Endothelial cell of umbilical vein (primary cell): Measurements from ENCODE around the gene TMEM154. TPM values are rescaled to one million over a fixed set of nuclear protein-coding genes. Genes with fewer than 3 reads are reported as not detected.

Experiments
- BruUV-seq: library from RNA; stranded (reverse); fragments of 400-500 nt; replicated peaks from 2 replicates; lab custom pipeline; 2021; lab: Mats Ljungman, UMichigan
- CTCF ChIA-PET: fragments of 300-600, 350-600 bp; sonication (Branson Sonifier 250); formaldehyde crosslinking; loops from one replicate; lab custom pipeline; 2021; ENCODE audit warnings: antibody characterized with exemption, inconsistent platforms; lab: Charles Lee
- POLR2A ChIA-PET: fragments of 300-600, 350-600 bp; sonication (Branson Sonifier 250); formaldehyde crosslinking; loops from one replicate; lab custom pipeline; 2021; ENCODE audit warnings: antibody characterized with exemption, inconsistent platforms; lab: Charles Lee
- DNase-seq: peaks from one replicate; pipeline ENCODE4 v3.0.0-alpha.2; 2011; ENCODE audit warnings: low read depth, low spot score
- FAIRE-seq: peaks from 2 replicates; lab custom pipeline; 2011; peaks lifted over from hg19 to GRCh38; lab: Jason Lieb, UNC
- H2AFZ ChIP-seq: 2 replicates; pipeline ENCODE4 v1.6.0; 2012; ENCODE audit warnings: low read depth, low read length, control low read depth, inconsistent platforms
- H3K27ac ChIP-seq: 2 replicates; pipeline ENCODE4 v1.5.1; 2011; ENCODE audit warnings: low read depth, mild to moderate bottlenecking, control low read depth, low read length, moderate library complexity; ENCODE audit not compliant: insufficient read depth
- H3K27me3 ChIP-seq, 2 experiments: 2 replicates each; pipeline versions ENCODE4 v1.6.0 to v1.6.1; 2011; ENCODE audit warnings: low read length in 2 of 2, mixed read lengths in 1 of 2; ENCODE audit not compliant: control insufficient read depth in 2 of 2, insufficient read depth in 2 of 2
- H3K36me3 ChIP-seq, 2 experiments: 2 replicates in 1 of 2; 3 replicates in 1 of 2; pipeline ENCODE4 v1.5.1; 2011; ENCODE audit warnings: low read length in 2 of 2, mild to moderate bottlenecking in 1 of 2, moderate library complexity in 1 of 2; ENCODE audit not compliant: control insufficient read depth in 2 of 2, insufficient read depth in 2 of 2; ENCODE audit errors: extremely low read depth in 1 of 2
- H3K4me1 ChIP-seq: 3 replicates; pipeline ENCODE4 v1.5.1; 2011; ENCODE audit warnings: mild to moderate bottlenecking, low read length; ENCODE audit not compliant: control insufficient read depth, insufficient read depth; ENCODE audit errors: extremely low read depth
- H3K4me2 ChIP-seq: 2 replicates; pipeline ENCODE4 v1.6.1; 2011; ENCODE audit warnings: low read length, control low read depth, mixed read lengths; ENCODE audit not compliant: insufficient read depth
- H3K4me3 ChIP-seq, 3 experiments: fragments of 200-600 bp in 1 of 3; sonication (generic), shearing (Covaris generic) in 1 of 3; replicated peaks in 1 of 3; 2 replicates each; pipeline ENCODE4 v1.5.1; 2011 to 2016; ENCODE audit warnings: control low read depth in 3 of 3, low read length in 3 of 3, mild to moderate bottlenecking in 2 of 3, inconsistent platforms in 1 of 3, low read depth in 1 of 3, moderate library complexity in 1 of 3; ENCODE audit not compliant: insufficient read depth in 1 of 3
- H3K79me2 ChIP-seq: 2 replicates; pipeline ENCODE4 v1.6.0; 2012; ENCODE audit warnings: low read length, inconsistent platforms; ENCODE audit not compliant: control insufficient read depth, insufficient read depth
- H3K9ac ChIP-seq: replicated peaks from 2 replicates; pipeline ENCODE3; 2011; ENCODE audit warnings: low read length, control low read depth; ENCODE audit not compliant: insufficient read depth; ENCODE audit errors: extremely low read depth
- H3K9me1 ChIP-seq: replicated peaks from 3 replicates; pipeline ENCODE4 v1.6.0; 2011; ENCODE audit warnings: mild to moderate bottlenecking, low read length; ENCODE audit not compliant: control insufficient read depth, insufficient read depth; ENCODE audit errors: extremely low read depth
- H3K9me3 ChIP-seq: replicated peaks from 2 replicates; pipeline ENCODE4 v1.5.1; 2012; ENCODE audit warnings: low read length, inconsistent platforms; ENCODE audit not compliant: control insufficient read depth, insufficient read depth
- H4K20me1 ChIP-seq: replicated peaks from 2 replicates; pipeline ENCODE3; 2011; ENCODE audit warnings: mild to moderate bottlenecking, low read length; ENCODE audit not compliant: control insufficient read depth, insufficient read depth; ENCODE audit errors: extremely low read depth
- CTCF ChIP-seq, 2 donors: IDR thresholded peaks; 1 replicate in 1 of 2; 2 replicates in 1 of 2; pipeline ENCODE4 v1.5.1; 2011; ENCODE audit warnings: low read length in 2 of 2, mild to moderate bottlenecking in 2 of 2, moderate library complexity in 2 of 2, control low read depth in 1 of 2, inconsistent platforms in 1 of 2, low read depth in 1 of 2; ENCODE audit not compliant: insufficient read depth in 1 of 2; ENCODE audit errors: extremely low read depth in 1 of 2
- EZH2 ChIP-seq: IDR thresholded peaks from 2 replicates; pipeline ENCODE4 v1.6.1; 2012; ENCODE audit warnings: borderline replicate concordance, low read depth, mild to moderate bottlenecking, moderate library complexity, low read length, inconsistent platforms; ENCODE audit not compliant: severe bottlenecking
- FOS ChIP-seq: IDR thresholded peaks from 2 replicates; pipeline ENCODE4 v1.6.1; 2011; ENCODE audit warnings: mild to moderate bottlenecking, low read length, moderate library complexity, borderline replicate concordance; ENCODE audit not compliant: insufficient read depth
- GATA2 ChIP-seq: IDR thresholded peaks from 2 replicates; pipeline ENCODE4 v1.7.0; 2011; ENCODE audit warnings: low read depth, mild to moderate bottlenecking, moderate library complexity, mixed read lengths, low read length; ENCODE audit not compliant: insufficient read length, insufficient read depth
- MYC ChIP-seq: IDR thresholded peaks from one replicate; pipeline ENCODE4 v1.6.1; 2011; ENCODE audit warnings: mild to moderate bottlenecking, low read depth, low read length
- POLR2A ChIP-seq: IDR thresholded peaks from 2 replicates; pipeline ENCODE4 v1.6.1; 2012; ENCODE audit warnings: low read depth, mild to moderate bottlenecking, control low read depth, low read length
- POLR2AphosphoS5 ChIP-seq: IDR thresholded peaks from 2 replicates; pipeline ENCODE4 v1.6.1; 2012; ENCODE audit warnings: low read depth, mild to moderate bottlenecking, control low read depth, low read length, moderate library complexity; ENCODE audit not compliant: insufficient read depth
- dilution Hi-C: fragments of 300-500 bp; cut with MboI; formaldehyde crosslinking; loops from one replicate; pipeline ENCODE4 v1.15.0; 2019; ENCODE audit warnings: low sequenced_read_pairs; ENCODE audit not compliant: extremely low pct_ligation_motif_present
- intact Hi-C: fragments of 100-400 bp; cut with micrococcal nuclease; formaldehyde crosslinking; loops from one replicate; pipeline ENCODE4 v1.10.0; 2022
- polyA plus RNA-seq, 4 experiments: library from polyadenylated mRNA; depleted of rRNA in 3 of 4; stranded (reverse) in 3 of 4; unstranded in 1 of 4; fragments of >200 nt; gene quantifications; 2 replicates each; pipeline versions ENCODE4 v1.2.1 to v1.2.3, GENCODE V29; 2011 to 2012; ENCODE audit warnings: missing spikeins in 1 of 4
- total RNA-seq: library from RNA; stranded (reverse); gene quantifications from 2 replicates; pipeline ENCODE4 v1.2.3, GENCODE V29; 2021

TMEM154 gene
- total and polyA plus RNA-seq, 2 donors (not counting 3 experiments of a cell fraction or from before 2014, with no cell fraction given), result 5.4 to 50.0 TPM

GRCh38 chr4:152630324-152630723, 49.5 kb downstream of the TMEM154 start:
- TF ChIP-seq POLR2AphosphoS5 (no peak), MYC (no peak), FOS (no peak)
- Histone ChIP-seq H4K20me1 (no peaks in the 10 kb centered on the region), H2AFZ (no peak overlapping the region), H3K36me3 (peaks cover 0 to 12% of the 10 kb centered on the region in 2 experiments), H3K9me3 (no peaks in the 10 kb centered on the region), H3K9ac (no peak overlapping the region), H3K4me1 (no peaks in the 10 kb centered on the region), H3K9me1 (no peaks in the 10 kb centered on the region), H3K27me3 (no peaks in the 10 kb centered on the region), H3K4me2 (no peak overlapping the region), H3K79me2 (no peaks in the 10 kb centered on the region), H3K4me3 (no peak overlapping the region), H3K27ac (no peak overlapping the region)
- CTCF ChIA-PET, result interaction anchor here (8.3 kb wide), 1 partner anchor 129 kb away, joined by 56 read pairs; no protein-coding TSS in a partner anchor
- dilution Hi-C loops, result no loop called here
- DNase-seq (no peak), FAIRE-seq (no peak)
- no TSS peak for BruUV-seq
- intact Hi-C loops, result no loop called here
- POLR2A ChIA-PET, result no interaction called here

GRCh38 chr4:152629908-152630307, 49.9 kb downstream of the TMEM154 start:
- TF ChIP-seq MYC (no peak), CTCF (IDR thresholded peaks at IDR 0.05; ENCODE audit: extremely low read depth in 1 of 2, insufficient read depth in 1 of 2, low read depth in 1 of 2, low read length in 2 of 2) (no peak), GATA2 (no peak), EZH2 (no peak), POLR2A (no peak), FOS (no peak)
- H4K20me1 ChIP-seq, result no peaks in the 10 kb centered on the region
- dilution Hi-C loops, result no loop called here
- H3K4me3 ChIP-seq, result no peak overlapping the region
- no peaks in the 10 kb centered on the region for H3K9me1 ChIP-seq
- H3K27me3 ChIP-seq, result no peaks in the 10 kb centered on the region
- H3K9ac ChIP-seq, result no peak overlapping the region
- no peaks in the 10 kb centered on the region for H3K4me1 ChIP-seq
- H3K4me2 ChIP-seq, result no peak overlapping the region
- POLR2A ChIA-PET, result no interaction called here
- H3K27ac ChIP-seq, result no peak overlapping the region
- intact Hi-C loops, result no loop called here
- H3K36me3 ChIP-seq, result peaks cover 0 to 12% of the 10 kb centered on the region in 2 experiments
- no peaks in the 10 kb centered on the region for H3K9me3 ChIP-seq
- FAIRE-seq (no peak), DNase-seq (no peak)
- no TSS peak for BruUV-seq
- no peak overlapping the region for H2AFZ ChIP-seq
- H3K79me2 ChIP-seq, result no peaks in the 10 kb centered on the region
- CTCF ChIA-PET, result interaction anchor here (1.6 to 8.3 kb wide), 2 partner anchors 128 to 175 kb away, joined by 5 to 56 read pairs; no protein-coding TSS in a partner anchor
